Gastrocnemius medialis (tissue), 4 donors: ENCODE results near the gene HMG20A.

ENCODE experiments used
- CTCF ChIP-seq, 5 experiments: fragments of 450-650 bp in 3 of 5; fragments of 200-600 bp in 2 of 5; sonication (generic) in 2 of 5; IDR thresholded peaks in 4 of 5; conservative IDR thresholded peaks in 1 of 5; 1 replicate in 4 of 5; 2 replicates in 1 of 5; pipeline ENCODE4 v1.5.1; 2016 to 2019; ENCODE audit warnings: antibody characterized with exemption in 5 of 5, mild to moderate bottlenecking in 3 of 5, moderate library complexity in 3 of 5
- POLR2A ChIP-seq, 2 donors: fragments of 450-650 bp; IDR thresholded peaks; one replicate each; pipeline ENCODE4 v1.6.1; 2017; ENCODE audit warnings: antibody characterized with exemption in 2 of 2, mild to moderate bottlenecking in 2 of 2, moderate library complexity in 2 of 2

- no peak for TF ChIP-seq CTCF (IDR thresholded peaks at IDR 0.05 in 4 of 5, conservative IDR thresholded peaks at IDR 0.05 in 1 of 5)
- no peak for TF ChIP-seq POLR2A (IDR thresholded peaks at IDR 0.05)
Measured at GRCh38 chr15:77482570-77482969, 61.9 kb downstream of the HMG20A start.
